Activated naive CD4-positive, alpha-beta T cell (primary cell): ENCODE results near the gene ACTR8.

Experiments used
- DNase-seq, 4 experiments: peaks; one replicate each; lab custom pipeline; 2025; lab: John Stamatoyannopoulos, UW

The ACTR8 gene

DNA sequence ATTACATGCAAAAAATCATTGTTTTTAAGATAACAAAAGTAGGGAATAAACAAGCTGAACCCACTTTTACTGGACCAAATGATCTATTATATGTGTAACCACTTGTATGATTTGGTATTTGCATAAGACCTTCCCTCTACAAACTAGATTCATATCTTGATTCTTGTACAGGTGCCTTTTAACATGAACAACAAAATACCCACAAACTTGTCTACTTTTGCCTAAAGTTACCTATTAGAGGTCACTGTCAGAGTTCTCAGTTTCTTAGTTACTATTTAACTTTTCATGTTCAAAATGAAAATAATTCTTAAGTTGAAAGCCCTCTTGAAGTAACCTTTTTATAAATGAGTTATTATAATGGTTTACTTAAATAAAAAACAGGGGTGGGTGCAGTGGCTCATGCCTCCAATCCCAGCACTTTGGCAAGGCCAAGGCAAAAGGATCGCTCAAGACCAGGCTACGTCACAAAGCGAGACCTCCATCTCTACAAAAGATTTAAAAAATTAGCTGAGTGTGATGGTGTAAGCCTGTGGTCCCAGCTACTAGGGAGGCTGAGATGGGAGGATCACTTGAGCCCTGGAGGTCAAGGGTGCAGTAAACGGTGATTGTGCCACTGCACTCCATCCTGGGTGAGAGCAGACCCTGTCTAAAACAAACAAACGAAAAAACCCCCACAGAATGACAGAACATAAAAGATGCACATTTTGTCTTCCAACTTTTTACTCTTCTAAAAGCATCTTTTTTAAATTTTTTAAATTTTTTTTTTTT lies 16.0 kb downstream of the ACTR8 start:
- no peak for DNase-seq

- DNase-seq, result no peak
These were observed 18.8 kb downstream of the ACTR8 start for GRCh38 chr3:53863145-53863544.

- no peak for DNase-seq
These were observed 19.7 kb downstream of the ACTR8 start for GRCh38 chr3:53862241-53862640.

DNA sequence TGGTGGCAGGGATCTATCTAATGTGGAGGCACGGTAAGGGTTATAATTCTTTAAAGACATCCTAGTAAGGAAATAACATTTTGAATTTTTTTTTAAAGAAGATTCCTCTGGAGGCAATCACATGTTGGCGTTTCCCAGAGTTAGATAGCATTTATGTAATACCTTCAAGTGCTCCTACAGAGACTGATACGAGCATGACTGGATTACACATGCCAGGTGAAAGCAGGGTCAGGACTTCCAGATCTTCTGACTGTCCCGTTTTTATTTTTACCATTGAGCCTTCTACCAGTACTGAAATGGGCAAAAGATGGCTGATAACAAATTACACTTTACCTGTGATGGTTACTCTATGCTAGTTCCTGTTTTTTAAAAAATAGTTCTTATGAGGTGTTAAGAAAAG lies 21.8 kb downstream of the ACTR8 start:
- no peak for DNase-seq

DNA sequence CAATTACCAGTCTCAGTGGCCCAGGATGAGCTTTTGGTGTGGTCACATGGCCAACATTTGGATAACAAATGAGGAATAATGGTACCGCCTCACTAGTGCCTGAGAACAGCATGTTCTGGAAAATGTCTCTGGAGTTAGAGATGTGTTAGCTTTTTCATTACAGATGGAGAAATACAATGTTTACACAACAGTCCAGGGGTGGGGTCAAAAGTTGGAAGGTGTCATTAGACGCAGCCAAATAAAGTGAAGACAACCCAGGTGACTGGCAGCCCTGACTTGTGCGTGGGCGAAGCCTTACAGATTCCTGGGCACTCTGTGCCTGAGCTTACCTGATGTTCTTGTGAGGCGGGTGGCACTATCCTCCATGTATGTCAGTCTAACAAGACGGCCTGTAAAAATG lies 22.8 kb downstream of the ACTR8 start:
- DNase-seq, result no peak

DNA sequence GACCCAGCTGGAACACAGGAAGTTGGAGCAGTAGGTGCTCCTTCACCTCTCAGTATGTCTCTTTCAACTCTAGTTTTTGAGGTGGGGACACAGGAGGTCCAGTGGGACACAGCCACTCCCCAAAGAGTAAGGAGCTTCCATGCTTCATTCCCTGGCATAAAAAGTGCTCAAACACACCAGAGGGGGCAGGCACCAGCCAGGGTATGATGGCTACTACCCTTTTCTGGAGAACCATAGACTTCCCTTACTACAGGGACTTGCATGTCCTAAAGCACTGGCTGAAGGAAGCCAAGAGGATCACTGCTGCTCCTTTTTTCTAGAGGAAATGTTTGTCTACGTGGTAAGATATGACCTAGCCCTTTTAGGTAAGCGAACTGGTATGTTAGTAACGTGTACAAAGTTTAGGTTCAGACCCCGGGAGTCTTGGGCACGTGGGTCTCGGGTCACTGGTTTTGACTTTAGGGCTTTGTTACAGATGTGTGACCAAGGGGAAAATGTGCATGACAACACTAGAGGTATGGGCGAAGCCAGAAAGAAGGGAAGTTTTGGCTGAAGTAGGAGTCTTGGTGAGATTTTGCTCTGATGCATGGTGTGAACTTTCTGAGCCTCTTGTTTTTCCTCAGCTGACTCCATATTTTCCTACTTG lies 23.7 kb downstream of the ACTR8 start:
- no peak for DNase-seq

- no peak for DNase-seq
These were observed 25.0 kb downstream of the ACTR8 start for GRCh38 chr3:53856964-53857363.

DNA sequence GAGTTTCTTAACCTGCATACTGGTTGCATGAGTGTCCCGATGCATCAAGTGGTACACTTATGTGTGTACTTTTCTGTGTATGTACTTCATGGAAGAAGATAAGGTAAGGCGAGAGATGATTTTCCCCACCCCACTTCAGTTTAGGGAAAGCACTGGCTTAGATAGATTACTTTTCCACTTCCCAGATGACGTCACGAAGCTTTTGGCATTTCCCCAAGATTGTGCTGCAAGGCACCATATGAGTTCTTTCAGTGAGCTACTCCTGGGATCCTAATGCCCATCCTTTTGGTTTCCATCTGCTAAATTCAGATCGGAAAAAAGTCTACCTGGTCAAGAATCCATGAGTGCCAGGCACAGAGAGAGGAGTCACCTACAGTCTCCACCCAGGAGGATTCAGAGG lies 31.1 kb downstream of the ACTR8 start:
- DNase-seq, result no peak

- DNase-seq, result no peak
These were observed 32.0 kb downstream of the ACTR8 start for GRCh38 chr3:53849916-53850315.

DNA sequence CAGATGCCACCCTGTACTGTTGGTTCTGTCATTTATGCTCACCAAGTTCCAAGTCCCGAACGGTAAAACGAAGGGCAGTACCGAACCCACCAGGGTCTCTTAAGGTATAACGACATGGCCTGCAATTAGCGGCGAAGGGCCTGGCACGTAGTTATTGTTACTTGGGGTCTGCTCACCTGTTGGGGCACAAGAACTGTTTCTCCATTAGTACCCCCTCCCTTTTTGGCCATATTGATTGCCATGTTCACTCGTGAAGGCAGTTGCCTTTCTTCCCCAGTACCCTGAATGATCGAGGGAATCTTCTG lies 35.1 kb downstream of the ACTR8 start:
- DNase-seq, result no peak

DNA sequence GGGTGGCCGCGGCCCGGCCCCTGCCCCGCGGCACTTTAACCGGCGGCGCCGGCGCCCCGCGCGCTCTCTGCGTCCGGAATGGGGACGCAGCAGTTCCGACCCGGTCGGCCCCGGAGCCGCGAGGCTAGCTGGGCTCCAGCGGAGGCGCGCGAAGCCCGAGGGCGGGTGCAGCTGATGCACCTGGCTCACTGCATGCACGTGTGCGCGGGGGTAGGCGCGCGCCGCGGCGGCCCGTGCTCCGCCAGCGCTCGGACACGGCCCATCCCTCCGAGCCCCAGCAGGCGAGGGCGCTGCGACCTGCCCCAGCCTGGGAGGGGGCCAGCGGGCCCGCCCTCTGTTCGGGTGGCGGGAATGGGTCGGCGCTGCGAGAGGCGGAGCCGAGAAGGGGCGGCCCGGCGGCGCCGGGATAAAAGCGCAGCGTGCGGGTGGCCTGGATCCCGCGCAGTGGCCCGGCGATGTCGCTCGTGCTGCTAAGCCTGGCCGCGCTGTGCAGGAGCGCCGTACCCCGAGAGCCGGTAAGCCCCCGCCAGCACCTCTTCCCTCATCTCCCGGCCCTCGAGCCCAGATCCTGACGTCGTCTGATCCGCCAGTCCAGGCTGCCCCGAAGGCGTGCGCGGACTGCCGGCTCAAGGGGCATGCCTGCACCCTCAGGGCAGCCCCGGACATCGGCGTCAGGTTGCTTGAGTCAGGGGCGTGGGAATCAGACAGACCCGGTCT lies 35.7 kb downstream of the ACTR8 start, which contains the start of the genes CHDH and IL17RB:
Gene CHDH, minus strand, starts transcription at position 286 of the 717 bp plus-strand sequence. CDS start 22,411 bp downstream, outside the sequence.
Gene IL17RB, plus strand, starts transcription at position 435 of the 717 bp plus-strand sequence. Its CDS starts 21 bp downstream, at position 456.
- DNase-seq, result no peak

DNA sequence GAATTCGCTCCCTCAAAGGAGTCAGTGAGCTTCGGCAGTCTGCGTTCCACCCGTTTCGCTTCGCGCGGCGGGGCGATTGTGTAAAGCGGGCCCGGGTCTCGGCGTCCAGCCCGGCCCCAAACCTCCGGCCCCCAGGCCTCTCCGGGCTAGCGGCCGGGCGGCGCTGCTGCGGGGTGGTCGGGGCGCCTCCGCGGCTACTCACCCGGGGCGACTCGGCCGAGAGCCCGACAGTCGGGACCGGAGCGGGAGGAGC lies 36.1 kb downstream of the ACTR8 start:
- no peak for DNase-seq

- no peak for DNase-seq
These were observed 36.7 kb downstream of the ACTR8 start for GRCh38 chr3:53845103-53845880.

GRCh38 chr3:53844262-53845102 lies 37.5 kb downstream of the ACTR8 start:
- no peak for DNase-seq

DNA sequence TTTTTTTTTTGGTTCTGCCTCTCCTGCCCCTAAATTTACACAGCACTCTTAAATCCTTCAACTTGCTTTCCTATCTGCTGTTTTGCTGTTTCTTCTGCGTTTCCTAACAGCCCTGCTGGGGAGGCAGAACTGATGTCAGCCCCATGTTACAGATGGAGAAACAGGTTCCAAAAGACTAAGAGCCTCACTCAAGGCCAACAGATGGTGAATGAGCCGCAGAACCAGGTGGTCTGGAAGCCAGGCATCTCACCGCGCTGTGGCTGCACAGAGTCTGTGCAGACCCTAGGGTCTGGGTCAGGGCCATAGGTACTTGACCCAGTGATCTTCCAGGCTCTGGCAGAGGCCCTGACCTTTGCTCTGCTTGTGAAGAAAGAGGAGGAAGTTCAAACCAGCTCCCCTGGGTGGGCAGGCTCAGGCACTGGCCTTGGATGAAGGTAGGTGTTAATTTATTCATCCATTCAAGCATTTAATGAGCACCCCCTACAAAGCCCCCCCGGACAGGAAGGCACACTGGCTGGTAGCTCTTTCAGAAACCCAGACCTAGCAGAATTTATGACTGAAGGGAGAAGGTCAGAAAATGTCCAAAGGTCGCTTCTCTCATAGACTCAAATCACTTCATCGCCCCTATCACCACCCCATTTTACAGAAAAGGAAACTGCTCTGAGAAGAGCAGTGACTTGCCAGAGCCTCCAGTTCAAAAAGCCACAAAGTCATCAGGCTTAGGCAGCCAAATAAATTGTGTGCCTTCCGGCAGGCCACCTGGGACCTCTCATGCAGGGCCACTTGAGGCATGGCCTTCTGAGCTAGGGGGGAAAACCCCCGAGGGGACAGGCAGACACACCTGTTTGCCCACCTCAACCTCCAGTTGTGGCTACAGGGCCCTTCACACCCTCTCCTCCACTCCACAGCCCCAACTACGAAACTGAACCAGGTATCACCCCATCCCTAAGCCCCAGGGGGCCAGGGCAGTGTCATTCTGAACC lies 38.5 kb downstream of the ACTR8 start:
- no peak for DNase-seq

GRCh38 chr3:53842436-53843194 lies 39.3 kb downstream of the ACTR8 start:
- no peak for DNase-seq

DNA sequence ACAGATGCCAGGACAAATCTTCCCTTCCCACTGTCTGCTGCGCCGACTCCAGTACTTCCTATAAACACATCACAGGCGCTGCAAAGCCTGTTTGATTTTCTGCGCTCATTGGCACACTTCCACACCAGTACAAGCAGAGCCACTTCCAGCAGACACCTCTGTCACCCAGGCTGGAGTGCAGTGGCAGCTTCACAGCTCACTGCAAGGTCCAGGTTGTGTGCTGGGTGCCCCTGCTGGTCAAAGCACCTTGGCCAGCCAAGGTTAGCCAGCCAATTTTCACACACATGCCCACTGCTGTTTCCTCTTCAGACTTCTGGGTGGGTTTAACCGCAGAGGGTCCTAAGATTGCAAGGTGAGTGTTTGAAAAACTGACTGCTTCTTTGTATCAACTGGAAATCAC lies 40.7 kb downstream of the ACTR8 start:
- DNase-seq, result no peak

DNA sequence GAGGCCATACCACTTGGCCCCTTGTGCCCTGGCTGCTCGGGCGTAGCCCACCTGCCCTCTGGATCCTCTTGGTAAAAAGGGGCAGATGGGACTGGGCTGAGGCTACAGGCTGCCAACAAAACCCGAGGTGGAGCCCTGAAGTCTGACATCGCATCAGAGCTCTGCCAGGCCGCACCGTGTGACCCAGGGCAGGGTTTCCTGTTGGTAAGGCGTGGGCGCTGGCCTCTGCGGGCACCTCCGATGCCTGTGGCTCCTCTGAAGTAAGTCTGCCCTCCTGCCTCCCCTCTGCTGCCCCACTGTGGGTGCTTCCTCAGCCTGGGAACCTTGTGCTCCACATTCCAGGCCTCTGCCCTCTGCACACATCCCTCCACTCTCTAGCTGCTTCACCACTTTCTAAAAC lies 44.6 kb downstream of the ACTR8 start:
- DNase-seq, result no peak

- DNase-seq, result no peak
These were observed 45.7 kb downstream of the ACTR8 start for GRCh38 chr3:53836084-53836872.
